ENCODE results near the gene RPLP2. TPM values are rescaled to one million over a fixed set of nuclear protein-coding genes. Genes with fewer than 3 reads are reported as not detected.
A peak's percentile ranks its signal among the peaks of the same experiment; 100 is the strongest.

The RPLP2 gene
- total and polyA plus RNA-seq, 2 experiments from 2014 or later, result 496 to 523 TPM

DNA sequence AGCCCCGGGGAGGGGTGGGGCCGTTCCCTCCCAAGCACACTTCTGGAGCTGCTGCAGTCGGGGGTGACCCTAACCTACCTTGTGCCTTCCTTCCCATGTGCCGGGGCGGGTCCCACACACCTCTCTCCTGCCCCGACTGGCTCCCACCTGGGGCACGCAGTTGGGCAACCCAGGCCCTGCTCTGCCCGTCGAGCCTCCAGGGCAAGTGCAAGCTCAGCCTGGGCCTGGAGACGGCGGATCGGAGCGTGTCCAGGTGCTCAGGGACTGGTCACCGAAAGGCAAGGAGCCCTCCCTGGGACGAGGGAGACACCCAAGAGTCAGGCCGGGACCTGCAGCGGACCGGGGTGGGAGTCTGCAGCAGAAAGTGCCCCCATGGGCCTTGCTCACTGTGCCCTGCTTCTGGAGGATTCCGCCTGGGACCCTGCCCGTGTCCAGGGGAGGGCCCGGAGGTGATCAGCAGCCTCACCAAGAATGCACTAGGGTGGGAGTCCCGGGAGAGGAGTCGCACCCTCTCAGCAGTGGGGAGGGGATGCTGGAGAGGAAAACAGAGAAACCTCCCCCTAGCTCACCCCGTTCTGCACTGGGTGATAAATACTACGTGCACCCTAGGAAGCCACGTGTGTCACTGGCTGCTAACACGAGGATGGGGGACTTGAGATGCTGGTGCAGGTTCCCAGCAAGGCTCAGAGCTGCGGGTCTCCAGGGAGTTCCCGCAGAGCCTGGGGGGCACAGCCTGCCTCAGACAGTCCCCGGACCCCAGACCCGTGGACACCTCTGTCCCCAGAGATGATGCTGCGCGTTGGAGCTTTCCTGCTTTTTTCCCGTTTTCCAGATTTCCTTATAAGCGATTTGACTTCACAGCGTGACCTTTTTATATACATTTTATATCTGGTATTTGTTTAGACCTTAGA lies 27.2 kb upstream of the RPLP2 start:
- H3K9me3 ChIP-seq (ENCODE audit: low read depth), result no peaks in the 10 kb centered on the region
- no peak overlapping the region for H3K4me3 ChIP-seq
- no peaks in the 10 kb centered on the region for H3K27me3 ChIP-seq
- no peak overlapping the region for H3K27ac ChIP-seq
- no peak for DNase-seq (ENCODE audit: low read depth in 1 of 2, low spot score in 1 of 2)
- TF ChIP-seq, protein P1, sequence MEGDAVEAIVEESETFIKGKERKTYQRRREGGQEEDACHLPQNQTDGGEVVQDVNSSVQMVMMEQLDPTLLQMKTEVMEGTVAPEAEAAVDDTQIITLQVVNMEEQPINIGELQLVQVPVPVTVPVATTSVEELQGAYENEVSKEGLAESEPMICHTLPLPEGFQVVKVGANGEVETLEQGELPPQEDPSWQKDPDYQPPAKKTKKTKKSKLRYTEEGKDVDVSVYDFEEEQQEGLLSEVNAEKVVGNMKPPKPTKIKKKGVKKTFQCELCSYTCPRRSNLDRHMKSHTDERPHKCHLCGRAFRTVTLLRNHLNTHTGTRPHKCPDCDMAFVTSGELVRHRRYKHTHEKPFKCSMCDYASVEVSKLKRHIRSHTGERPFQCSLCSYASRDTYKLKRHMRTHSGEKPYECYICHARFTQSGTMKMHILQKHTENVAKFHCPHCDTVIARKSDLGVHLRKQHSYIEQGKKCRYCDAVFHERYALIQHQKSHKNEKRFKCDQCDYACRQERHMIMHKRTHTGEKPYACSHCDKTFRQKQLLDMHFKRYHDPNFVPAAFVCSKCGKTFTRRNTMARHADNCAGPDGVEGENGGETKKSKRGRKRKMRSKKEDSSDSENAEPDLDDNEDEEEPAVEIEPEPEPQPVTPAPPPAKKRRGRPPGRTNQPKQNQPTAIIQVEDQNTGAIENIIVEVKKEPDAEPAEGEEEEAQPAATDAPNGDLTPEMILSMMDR (IDR thresholded peaks at IDR 0.05; ENCODE audit: low read depth, low read length), result no peak
- peaks cover 10% of the 10 kb centered on the region for H3K4me1 ChIP-seq (ENCODE audit: low read depth)
- no peaks in the 10 kb centered on the region for H3K36me3 ChIP-seq

DNA sequence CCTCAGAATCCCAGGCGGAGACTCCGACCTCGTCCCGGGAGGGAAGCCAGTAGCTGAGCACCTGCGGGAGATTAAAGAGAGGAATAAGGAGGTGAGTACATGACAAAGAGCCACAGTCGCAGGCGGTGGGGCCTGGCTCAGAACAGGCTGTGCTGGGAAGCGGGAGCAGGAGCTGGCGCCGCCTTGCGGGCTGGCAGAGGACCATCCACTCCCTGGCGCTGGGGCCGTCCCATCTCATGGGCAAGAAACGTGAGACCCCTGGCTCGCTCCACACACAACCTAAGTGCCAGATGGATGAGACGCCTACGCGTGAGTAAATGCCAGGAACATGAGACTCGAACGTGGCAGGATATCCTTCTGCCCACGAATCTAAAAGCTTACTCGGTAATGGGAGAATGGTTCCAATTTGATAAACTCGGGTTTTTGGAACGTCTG lies 26.2 kb upstream of the RPLP2 start:
- Histone ChIP-seq H3K4me3 (no peak overlapping the region), H3K36me3 (no peaks in the 10 kb centered on the region), H3K27me3 (no peaks in the 10 kb centered on the region), H3K4me1 (ENCODE audit: low read depth) (peaks cover 7% of the 10 kb centered on the region), H3K9me3 (ENCODE audit: low read depth) (no peaks in the 10 kb centered on the region), H3K27ac (no peak overlapping the region)
- TF ChIP-seq, protein P1 (IDR thresholded peaks at IDR 0.05; ENCODE audit: low read depth, low read length), result peak; percentile 87
- peak; percentile 80 to 89 for DNase-seq (ENCODE audit: low read depth in 1 of 2, low spot score in 1 of 2)

DNA sequence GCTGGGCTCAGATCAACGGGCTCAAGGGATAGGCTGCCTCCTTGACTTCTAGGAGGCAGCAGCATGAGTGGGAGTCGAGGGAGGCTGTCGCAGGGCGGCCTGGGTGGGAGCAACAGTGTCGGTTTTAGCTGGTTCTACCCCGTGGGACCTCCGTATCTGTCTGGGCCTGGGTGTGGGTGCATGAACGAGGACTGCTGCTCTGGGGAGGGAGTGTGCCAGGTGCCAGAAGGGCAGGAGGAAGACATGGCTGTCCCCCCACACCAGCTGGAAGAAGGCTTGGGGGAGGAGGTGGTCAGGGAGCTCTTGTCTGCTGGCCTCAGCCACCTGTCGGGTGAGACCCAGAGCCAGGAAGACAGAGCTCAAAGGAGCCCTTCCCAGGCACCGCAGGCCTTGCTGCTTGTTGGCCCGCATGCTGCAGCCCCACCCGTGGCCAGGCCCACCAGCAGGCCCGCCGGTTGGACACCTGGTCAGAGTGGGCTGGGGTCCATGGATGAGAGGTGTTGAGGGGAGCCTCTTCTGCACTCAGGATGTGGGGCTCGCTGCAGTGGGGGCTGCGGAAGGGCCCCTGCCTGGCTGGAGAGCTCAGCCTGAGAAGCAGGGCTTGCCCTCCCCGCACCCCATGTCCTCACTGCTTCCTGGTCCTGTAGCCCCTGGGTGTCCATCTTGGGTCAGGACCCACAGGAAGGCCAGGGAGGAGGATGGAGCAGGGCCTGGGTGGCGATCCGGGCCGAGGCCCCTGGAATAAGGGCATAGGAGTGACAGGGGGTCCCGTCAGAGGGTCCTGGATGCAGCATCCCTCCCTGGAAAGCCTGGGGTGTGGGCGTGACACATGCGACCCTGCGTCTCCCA lies 23.3 kb upstream of the RPLP2 start:
- no peak overlapping the region for H3K27ac ChIP-seq
- no peak overlapping the region for H3K4me3 ChIP-seq
- H3K36me3 ChIP-seq, result no peaks in the 10 kb centered on the region
- no peaks in the 10 kb centered on the region for H3K9me3 ChIP-seq (ENCODE audit: low read depth)
- H3K27me3 ChIP-seq, result no peaks in the 10 kb centered on the region
- TF ChIP-seq, protein P1 (IDR thresholded peaks at IDR 0.05; ENCODE audit: low read depth, low read length), result no peak
- DNase-seq (ENCODE audit: low read depth in 1 of 2, low spot score in 1 of 2), result no peak
- peaks cover 13% of the 10 kb centered on the region for H3K4me1 ChIP-seq (ENCODE audit: low read depth)

DNA sequence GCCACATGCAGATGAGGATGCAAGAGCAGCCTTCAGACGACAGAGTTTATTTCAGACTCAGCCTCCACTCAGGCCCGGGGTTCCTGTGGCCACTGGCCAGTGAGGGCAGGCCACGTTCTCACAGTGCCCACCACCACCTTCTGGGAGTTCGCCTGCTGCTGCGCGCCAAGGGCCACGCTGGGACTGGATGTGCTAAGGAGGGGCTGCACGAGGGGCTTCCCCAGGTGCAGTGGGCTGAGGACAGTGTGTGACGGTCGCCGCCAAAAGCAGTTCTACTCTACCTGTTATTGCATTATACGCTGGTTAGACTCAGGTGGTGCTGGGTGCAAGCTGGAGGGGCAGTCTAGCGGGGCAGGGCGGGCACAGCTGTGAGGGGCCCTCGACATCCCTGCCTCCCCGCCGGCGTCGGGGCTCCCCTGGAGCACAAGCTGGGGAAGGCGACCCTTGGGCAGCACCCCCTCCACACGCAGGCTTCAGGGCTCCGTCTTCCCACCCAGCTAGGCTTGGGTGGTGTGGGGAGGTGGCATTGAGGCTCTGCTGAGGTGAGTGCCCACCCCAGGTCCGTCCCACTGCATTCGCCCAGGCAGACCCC lies 22.6 kb upstream of the RPLP2 start:
- Histone ChIP-seq H3K27me3 (no peaks in the 10 kb centered on the region), H3K4me3 (no peak overlapping the region), H3K27ac (no peak overlapping the region), H3K9me3 (ENCODE audit: low read depth) (no peaks in the 10 kb centered on the region), H3K36me3 (no peaks in the 10 kb centered on the region), H3K4me1 (ENCODE audit: low read depth) (peaks cover 13% of the 10 kb centered on the region)
- DNase-seq (ENCODE audit: low read depth in 1 of 2, low spot score in 1 of 2), result no peak
- TF ChIP-seq, protein P1 (IDR thresholded peaks at IDR 0.05; ENCODE audit: low read depth, low read length), result no peak

DNA sequence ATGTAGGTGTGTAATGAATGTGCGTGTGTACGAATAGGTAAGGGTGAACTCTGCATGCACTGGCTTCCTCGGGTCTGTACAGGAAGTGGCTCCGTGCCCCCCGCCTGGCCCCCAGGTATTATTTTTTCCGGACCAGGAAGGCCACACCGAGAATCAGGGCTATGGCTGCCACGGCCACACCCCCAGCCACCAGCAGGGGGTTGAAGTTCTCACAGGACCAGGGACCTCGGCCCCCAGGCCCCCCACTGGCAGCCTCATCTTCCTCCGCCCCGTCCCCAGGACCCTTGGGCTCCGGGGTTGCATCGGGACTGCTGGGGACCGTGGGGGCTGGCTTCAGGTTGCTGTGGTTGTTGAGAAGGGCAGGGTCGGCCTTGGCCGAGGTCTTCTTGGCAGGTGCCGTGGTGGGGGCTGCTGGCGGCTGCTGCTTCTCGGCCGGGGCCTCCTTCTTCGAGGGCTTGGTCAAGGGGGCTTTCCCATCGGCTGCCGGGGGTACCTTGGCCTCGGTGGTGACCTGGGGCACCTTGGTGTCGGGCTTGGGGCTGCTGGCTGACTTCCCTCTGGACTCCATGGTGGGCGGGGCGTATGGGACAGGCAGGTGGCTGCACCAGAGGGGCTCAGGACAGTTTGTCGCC lies 21.6 kb upstream of the RPLP2 start:
- Histone ChIP-seq H3K4me1 (ENCODE audit: low read depth) (peaks cover 13% of the 10 kb centered on the region), H3K4me3 (no peak overlapping the region), H3K9me3 (ENCODE audit: low read depth) (no peaks in the 10 kb centered on the region), H3K36me3 (no peaks in the 10 kb centered on the region), H3K27me3 (no peaks in the 10 kb centered on the region), H3K27ac (no peak overlapping the region)
- TF ChIP-seq, protein P1 (IDR thresholded peaks at IDR 0.05; ENCODE audit: low read depth, low read length), result no peak
- DNase-seq (ENCODE audit: low read depth in 1 of 2, low spot score in 1 of 2), result no peak
